Neural progenitor cell (in vitro differentiated cells): ENCODE measurements around the gene TANK. TPM values are rescaled to one million over a fixed set of nuclear protein-coding genes. Genes with fewer than 3 reads are reported as not detected.

Experiments used
- DNase-seq: peaks from one replicate; pipeline ENCODE4 v3.0.0-alpha.2; 2016; ENCODE audit warnings: low spot score
- H2AFZ ChIP-seq: fragments of 200-600 bp; sonication (generic); replicated peaks from 2 replicates; pipeline ENCODE4 v1.6.1; 2016; ENCODE audit warnings: antibody characterized with exemption
- H3F3A ChIP-seq: fragments of 200-600 bp; sonication (generic); 2 replicates; pipeline ENCODE4 v1.6.1; 2016; ENCODE audit warnings: antibody characterized with exemption, low read depth
- H3K27ac ChIP-seq: fragments of 200-600 bp; sonication (generic); 2 replicates; pipeline ENCODE4 v1.5.1; 2016; ENCODE audit warnings: mild to moderate bottlenecking
- H3K27me3 ChIP-seq: fragments of 200-600 bp; sonication (generic); 2 replicates; pipeline ENCODE4 v1.6.1; 2016; ENCODE audit warnings: mild to moderate bottlenecking, moderate library complexity
- H3K36me3 ChIP-seq: fragments of 200-600 bp; sonication (generic); 2 replicates; pipeline ENCODE4 v1.5.1; 2016
- H3K4me1 ChIP-seq: fragments of 200-600 bp; sonication (generic); 2 replicates; pipeline ENCODE4 v1.6.1; 2016; ENCODE audit warnings: mixed run types
- H3K4me2 ChIP-seq: fragments of 200-600 bp; sonication (generic); 2 replicates; pipeline ENCODE4 v1.6.1; 2016
- H3K4me3 ChIP-seq: fragments of 200-600 bp; sonication (generic); 2 replicates; pipeline ENCODE4 v1.5.1; 2016
- H3K79me2 ChIP-seq: fragments of 200-600 bp; sonication (generic); 2 replicates; pipeline ENCODE4 v1.6.1; 2016; ENCODE audit warnings: low read depth
- H3K9ac ChIP-seq: fragments of 200-600 bp; sonication (generic); 2 replicates; pipeline ENCODE4 v1.6.1; 2016
- H3K9me3 ChIP-seq: fragments of 200-600 bp; sonication (generic); 2 replicates; pipeline ENCODE4 v1.5.1; 2016; ENCODE audit warnings: low read depth
- H4K20me1 ChIP-seq: fragments of 200-600 bp; sonication (generic); 2 replicates; pipeline ENCODE4 v1.6.1; 2016; ENCODE audit warnings: low read depth
- H3K27ac Mint-ChIP-seq: 3 replicates; pipeline ENCODE4 v1.8.0; 2021; ENCODE audit warnings: mixed read lengths
- H3K27me3 Mint-ChIP-seq: 2 replicates; pipeline ENCODE4 v1.8.0; 2022; ENCODE audit warnings: low read depth, mild to moderate bottlenecking, inconsistent platforms, moderate library complexity, mixed read lengths; ENCODE audit not compliant: insufficient read depth
- H3K36me3 Mint-ChIP-seq: 3 replicates; pipeline ENCODE4 v1.8.0; 2021; ENCODE audit warnings: mixed read lengths
- H3K4me1 Mint-ChIP-seq: 3 replicates; pipeline ENCODE4 v1.8.0; 2021; ENCODE audit warnings: mixed read lengths
- H3K4me3 Mint-ChIP-seq: 3 replicates; pipeline ENCODE4 v1.8.0; 2021; ENCODE audit warnings: mild to moderate bottlenecking, moderate library complexity, mixed read lengths
- H3K9me3 Mint-ChIP-seq: 3 replicates; pipeline ENCODE4 v1.8.0; 2020; ENCODE audit warnings: mixed read lengths
- EZH2 ChIP-seq: fragments of 200-600 bp; sonication (generic); IDR thresholded peaks from 2 replicates; pipeline ENCODE4 v1.6.1; 2017; ENCODE audit warnings: antibody characterized with exemption, mild to moderate bottlenecking, moderate library complexity
- EZH2phosphoT487 ChIP-seq: fragments of 200-600 bp; sonication (generic); IDR thresholded peaks from 2 replicates; pipeline ENCODE4 v1.6.1; 2017; ENCODE audit warnings: antibody characterized with exemption
- total RNA-seq: library from RNA; depleted of rRNA; stranded (reverse); fragments of >200 nt; gene quantifications from 2 replicates; pipeline ENCODE4 v1.2.3, GENCODE V29; 2015; ENCODE audit warnings: low replicate concordance
- TF ChIP-seq, protein P1 (sequence below): fragments of 200-600 bp; sonication (generic); IDR thresholded peaks from 2 replicates; pipeline ENCODE4 v1.5.1; 2017; ENCODE audit warnings: antibody characterized with exemption, mild to moderate bottlenecking

Gene TANK
- total RNA-seq, 1 donor from 2014 or later: 43.5 TPM

DNA sequence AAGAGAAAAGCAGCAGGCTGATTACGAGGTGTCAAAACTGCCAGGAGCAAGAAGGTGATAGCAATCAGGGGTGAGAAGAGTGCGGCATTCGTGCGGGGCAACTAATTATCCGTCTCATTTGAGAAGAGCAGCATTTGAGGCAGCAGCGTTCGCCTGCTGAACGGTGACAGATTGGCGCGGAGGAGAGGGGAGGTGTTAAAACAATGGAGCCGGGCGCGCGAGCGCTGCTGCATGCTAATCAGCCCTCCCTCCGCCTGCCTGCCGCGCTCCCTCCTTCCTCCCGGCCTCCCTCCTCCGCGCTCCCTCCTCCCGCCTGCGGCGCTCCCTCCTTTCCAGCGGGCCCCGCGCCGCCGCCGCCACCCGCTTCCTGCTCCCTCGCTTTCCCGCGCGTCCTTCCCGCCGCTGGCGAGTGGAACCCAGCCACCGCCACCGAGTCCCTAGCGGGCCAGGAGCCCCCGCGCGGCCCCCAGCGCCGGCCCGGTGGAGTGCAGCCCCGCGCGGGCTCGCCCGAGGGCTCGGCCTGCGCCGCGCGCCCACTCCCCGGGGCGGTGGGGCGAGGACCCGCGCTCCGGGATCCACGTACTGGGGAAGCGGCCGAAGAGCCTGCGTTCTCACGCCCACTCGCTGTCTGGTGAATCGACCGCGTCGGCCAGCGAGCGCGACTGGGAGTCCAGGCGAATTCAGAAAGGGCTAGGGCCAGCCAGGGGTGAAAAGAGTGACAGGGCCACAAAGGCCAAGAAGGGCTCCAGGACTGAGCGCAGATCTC is 78.5 kb downstream of the TANK start:
- Histone ChIP-seq H3K27me3 (peaks cover 54% of the 10 kb centered on the region), H3K79me2 (no peaks in the 10 kb centered on the region), H3K9me3 (no peaks in the 10 kb centered on the region), H3K9ac (no peak overlapping the region), H3K4me2 (peak overlapping the region; percentile 90), H3K4me3 (peak overlapping the region; percentile 56), H3K27ac (peak overlapping the region; percentile 46), H2AFZ (peak overlapping the region; percentile 54), H4K20me1 (no peaks in the 10 kb centered on the region), H3F3A (peaks cover 56% of the 10 kb centered on the region), H3K4me1 (peaks cover 46% of the 10 kb centered on the region), H3K36me3 (no peaks in the 10 kb centered on the region)
- Mint-ChIP-seq H3K4me1 (peaks cover 37% of the 10 kb centered on the region), H3K9me3 (no peaks in the 10 kb centered on the region), H3K4me3 (peak overlapping the region; percentile 92), H3K27ac (peak overlapping the region; percentile 51), H3K36me3 (no peaks in the 10 kb centered on the region), H3K27me3 (peaks cover 8% of the 10 kb centered on the region)
- DNase-seq: peak; percentile 88
- TF ChIP-seq EZH2 (peak; percentile 1), EZH2phosphoT487 (no peak)
- TF ChIP-seq, protein P1, sequence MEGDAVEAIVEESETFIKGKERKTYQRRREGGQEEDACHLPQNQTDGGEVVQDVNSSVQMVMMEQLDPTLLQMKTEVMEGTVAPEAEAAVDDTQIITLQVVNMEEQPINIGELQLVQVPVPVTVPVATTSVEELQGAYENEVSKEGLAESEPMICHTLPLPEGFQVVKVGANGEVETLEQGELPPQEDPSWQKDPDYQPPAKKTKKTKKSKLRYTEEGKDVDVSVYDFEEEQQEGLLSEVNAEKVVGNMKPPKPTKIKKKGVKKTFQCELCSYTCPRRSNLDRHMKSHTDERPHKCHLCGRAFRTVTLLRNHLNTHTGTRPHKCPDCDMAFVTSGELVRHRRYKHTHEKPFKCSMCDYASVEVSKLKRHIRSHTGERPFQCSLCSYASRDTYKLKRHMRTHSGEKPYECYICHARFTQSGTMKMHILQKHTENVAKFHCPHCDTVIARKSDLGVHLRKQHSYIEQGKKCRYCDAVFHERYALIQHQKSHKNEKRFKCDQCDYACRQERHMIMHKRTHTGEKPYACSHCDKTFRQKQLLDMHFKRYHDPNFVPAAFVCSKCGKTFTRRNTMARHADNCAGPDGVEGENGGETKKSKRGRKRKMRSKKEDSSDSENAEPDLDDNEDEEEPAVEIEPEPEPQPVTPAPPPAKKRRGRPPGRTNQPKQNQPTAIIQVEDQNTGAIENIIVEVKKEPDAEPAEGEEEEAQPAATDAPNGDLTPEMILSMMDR: no peak

DNA sequence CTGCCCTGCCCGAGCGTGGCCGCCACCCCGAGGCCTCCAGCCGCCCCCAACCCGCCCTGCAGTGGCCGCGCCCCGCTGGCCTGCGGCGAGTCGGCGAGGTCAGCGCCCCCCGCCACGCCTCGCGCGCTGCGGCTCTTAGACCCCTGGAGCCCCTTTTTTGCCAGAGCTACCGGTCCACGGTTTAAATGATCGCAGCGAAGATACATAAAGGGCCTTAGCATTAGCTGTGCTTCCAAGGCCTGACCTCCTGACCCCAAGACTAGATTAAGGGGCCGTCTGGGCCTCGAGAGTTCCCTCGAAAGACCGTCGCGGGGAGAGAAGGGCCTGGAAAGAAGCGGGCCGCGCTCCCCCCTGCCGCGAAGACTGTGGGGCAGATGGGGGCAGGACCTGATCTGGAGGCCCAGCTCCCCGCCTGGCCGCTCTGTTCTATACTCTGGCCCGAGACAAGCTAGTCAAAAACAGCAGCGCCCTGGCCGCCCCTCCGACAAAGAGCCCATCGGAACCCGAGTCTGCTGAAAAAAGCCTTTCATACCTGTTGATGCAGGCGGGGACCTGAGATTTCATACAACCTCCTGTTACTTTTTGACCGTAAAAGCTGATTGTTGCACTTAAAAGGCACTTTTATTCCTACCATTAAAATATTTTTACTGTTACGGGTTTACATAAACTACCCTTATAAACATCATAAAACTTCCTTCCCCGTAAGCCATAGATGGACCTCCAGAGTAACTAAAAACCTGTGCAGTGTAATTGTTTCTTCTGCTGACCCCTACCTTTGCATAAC is 79.3 kb downstream of the TANK start:
- H3K4me1 Mint-ChIP-seq: peaks cover 44% of the 10 kb centered on the region
- Histone ChIP-seq H3K27me3 (peaks cover 60% of the 10 kb centered on the region), H3K9me3 (no peaks in the 10 kb centered on the region), H3K79me2 (no peaks in the 10 kb centered on the region), H3K36me3 (no peaks in the 10 kb centered on the region), H3K4me3 (peak overlapping the region; percentile 56), H3K4me1 (peaks cover 54% of the 10 kb centered on the region), H3K4me2 (peak overlapping the region; percentile 90), H3K27ac (peak overlapping the region; percentile 46), H3K9ac (no peak overlapping the region), H2AFZ (peak overlapping the region; percentile 54), H3F3A (peaks cover 63% of the 10 kb centered on the region), H4K20me1 (no peaks in the 10 kb centered on the region)
- no peak for TF ChIP-seq EZH2phosphoT487
- peak; percentile 93 for DNase-seq
- no peaks in the 10 kb centered on the region for H3K9me3 Mint-ChIP-seq
- H3K36me3 Mint-ChIP-seq: no peaks in the 10 kb centered on the region
- peaks cover 9% of the 10 kb centered on the region for H3K27me3 Mint-ChIP-seq
- H3K4me3 Mint-ChIP-seq: peak overlapping the region; percentile 79
- no peak overlapping the region for H3K27ac Mint-ChIP-seq

DNA sequence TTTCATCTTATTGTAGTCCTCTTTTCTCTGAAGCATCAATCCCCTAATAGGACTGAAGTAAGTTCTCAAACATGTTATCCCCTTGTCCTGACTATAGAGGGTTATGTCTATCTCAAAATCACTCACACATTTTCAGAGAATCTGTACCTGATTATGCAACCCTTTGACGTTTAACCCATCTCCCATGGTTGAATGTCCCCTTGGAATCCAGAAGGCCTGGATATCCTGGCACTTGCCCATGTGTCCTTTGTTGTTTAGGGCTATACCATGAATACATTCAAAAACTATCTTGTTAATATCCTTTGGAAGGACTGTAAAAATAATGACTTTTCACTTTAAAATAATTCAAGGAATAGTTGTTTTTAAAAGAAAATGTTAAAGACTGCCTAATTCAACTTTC is 81.7 kb downstream of the TANK start:
- Histone ChIP-seq H3K4me1 (peaks cover 72% of the 10 kb centered on the region), H3K9me3 (no peaks in the 10 kb centered on the region), H3K27me3 (peaks cover 47% of the 10 kb centered on the region), H3K9ac (no peak overlapping the region), H3K79me2 (no peaks in the 10 kb centered on the region), H3K36me3 (no peaks in the 10 kb centered on the region), H3K27ac (no peak overlapping the region), H3K4me2 (no peak overlapping the region), H2AFZ (no peak overlapping the region), H3K4me3 (no peak overlapping the region), H3F3A (peaks cover 72% of the 10 kb centered on the region), H4K20me1 (no peaks in the 10 kb centered on the region)
- peaks cover 1% of the 10 kb centered on the region for H3K36me3 Mint-ChIP-seq
- no peaks in the 10 kb centered on the region for H3K9me3 Mint-ChIP-seq
- H3K27me3 Mint-ChIP-seq: peaks cover 13% of the 10 kb centered on the region
- TF ChIP-seq EZH2phosphoT487: no peak
- no peak for DNase-seq
- H3K4me3 Mint-ChIP-seq: no peak overlapping the region
- peaks cover 55% of the 10 kb centered on the region for H3K4me1 Mint-ChIP-seq
- no peak overlapping the region for H3K27ac Mint-ChIP-seq

DNA sequence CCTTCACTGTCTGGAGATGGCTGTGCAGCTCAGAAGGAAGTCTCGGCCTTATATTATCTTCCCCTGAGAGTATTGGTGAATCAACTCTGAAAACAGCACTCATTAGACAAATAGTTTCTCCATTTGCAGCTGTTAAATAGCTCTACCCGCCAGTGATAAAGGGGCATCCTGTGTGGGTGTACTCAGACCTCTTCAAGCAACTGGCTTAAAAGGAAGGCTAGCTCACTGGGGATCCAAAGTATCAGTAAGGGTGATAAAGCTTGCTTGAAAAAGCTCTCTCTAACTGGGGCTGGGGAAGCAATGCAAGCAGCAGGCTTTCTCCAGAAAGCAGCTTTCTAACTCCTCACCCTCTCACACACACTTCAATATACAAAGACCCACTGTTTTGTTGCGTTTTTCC is 83.1 kb downstream of the TANK start:
- Mint-ChIP-seq H3K4me1 (peaks cover 46% of the 10 kb centered on the region), H3K9me3 (no peaks in the 10 kb centered on the region), H3K4me3 (no peak overlapping the region), H3K27me3 (peaks cover 18% of the 10 kb centered on the region), H3K27ac (no peak overlapping the region), H3K36me3 (peaks cover 1% of the 10 kb centered on the region)
- Histone ChIP-seq H3K4me1 (peaks cover 73% of the 10 kb centered on the region), H3K9ac (no peak overlapping the region), H3K79me2 (no peaks in the 10 kb centered on the region), H3K36me3 (no peaks in the 10 kb centered on the region), H2AFZ (peak overlapping the region; percentile 39), H3K27ac (no peak overlapping the region), H4K20me1 (no peaks in the 10 kb centered on the region), H3K4me3 (no peak overlapping the region), H3K9me3 (no peaks in the 10 kb centered on the region), H3K27me3 (peaks cover 33% of the 10 kb centered on the region), H3F3A (peaks cover 63% of the 10 kb centered on the region), H3K4me2 (peak overlapping the region; percentile 49)
- DNase-seq: peak; percentile 31
- TF ChIP-seq EZH2phosphoT487: no peak
- TF ChIP-seq, protein P1: no peak
- TF ChIP-seq EZH2: no peak
